UCSD-AML1 (cell line): ENCODE data around the gene HSD11B2.
A peak's percentile ranks its signal among the peaks of the same experiment; 100 is the strongest.

ENCODE experiments used
- DNase-seq: peaks from one replicate; lab custom pipeline; 2025; ENCODE audit not compliant: unreplicated experiment; lab: John Stamatoyannopoulos, UW

HSD11B2 gene

GRCh38 chr16:67430977-67431774 is at the start of gene HSD11B2:
Gene HSD11B2, plus strand, starts transcription at chr16:67431121. Its CDS starts 128 bp downstream, at chr16:67431249.
- peak; percentile 45 for DNase-seq

GRCh38 chr16:67383284-67383683 is 47.6 kb upstream of the HSD11B2 start:
- no peak for DNase-seq

GRCh38 chr16:67384778-67385510 is 46.0 kb upstream of the HSD11B2 start:
- DNase-seq, result no peak

GRCh38 chr16:67386861-67387455 is 44.0 kb upstream of the HSD11B2 start:
- DNase-seq, result no peak

GRCh38 chr16:67387479-67388079 is 43.3 kb upstream of the HSD11B2 start:
- DNase-seq, result no peak

GRCh38 chr16:67388191-67388590 is 42.7 kb upstream of the HSD11B2 start:
- DNase-seq, result no peak

- DNase-seq, result no peak
These were observed 42.3 kb upstream of the HSD11B2 start for GRCh38 chr16:67388591-67388990.

GRCh38 chr16:67389911-67390815 is 40.8 kb upstream of the HSD11B2 start:
- DNase-seq, result no peak

- no peak for DNase-seq
These were observed 40.0 kb upstream of the HSD11B2 start for GRCh38 chr16:67390816-67391423.

GRCh38 chr16:67391424-67392300 is 39.3 kb upstream of the HSD11B2 start:
- DNase-seq, result no peak

GRCh38 chr16:67392301-67393059 is 38.4 kb upstream of the HSD11B2 start:
- DNase-seq, result no peak

- no peak for DNase-seq
These were observed 37.7 kb upstream of the HSD11B2 start, which contains the start of gene TPPP3 for GRCh38 chr16:67393111-67393787. Gene TPPP3, minus strand, starts transcription at chr16:67393498. Its CDS starts 2,387 bp downstream, at chr16:67391111.

- no peak for DNase-seq
These were observed 37.1 kb upstream of the HSD11B2 start for GRCh38 chr16:67393788-67394154.

GRCh38 chr16:67394155-67395104 is 36.5 kb upstream of the HSD11B2 start:
- DNase-seq, result no peak

- DNase-seq, result no peak
These were observed 35.8 kb upstream of the HSD11B2 start for GRCh38 chr16:67395105-67395457.

- no peak for DNase-seq
These were observed 35.3 kb upstream of the HSD11B2 start for GRCh38 chr16:67395458-67396158.
